Endothelial cell of umbilical vein (primary cell): Measurements from ENCODE around the gene STARD9.

ENCODE experiments used
- CTCF ChIP-seq, 2 donors: IDR thresholded peaks; 1 replicate in 1 of 2; 2 replicates in 1 of 2; pipeline ENCODE4 v1.5.1; 2011; ENCODE audit warnings: low read length in 2 of 2, mild to moderate bottlenecking in 2 of 2, moderate library complexity in 2 of 2, control low read depth in 1 of 2, inconsistent platforms in 1 of 2, low read depth in 1 of 2; ENCODE audit not compliant: insufficient read depth in 1 of 2; ENCODE audit errors: extremely low read depth in 1 of 2
- EZH2 ChIP-seq: IDR thresholded peaks from 2 replicates; pipeline ENCODE4 v1.6.1; 2012; ENCODE audit warnings: borderline replicate concordance, low read depth, mild to moderate bottlenecking, moderate library complexity, low read length, inconsistent platforms; ENCODE audit not compliant: severe bottlenecking
- JUN ChIP-seq: IDR thresholded peaks from 2 replicates; pipeline ENCODE4 v1.6.1; 2011; ENCODE audit warnings: borderline replicate concordance, low read depth; ENCODE audit not compliant: insufficient read length, insufficient read depth
- MAX ChIP-seq: IDR thresholded peaks from 2 replicates; pipeline ENCODE4 v1.6.1; 2011; ENCODE audit not compliant: insufficient read depth, insufficient read length
- MYC ChIP-seq: IDR thresholded peaks from one replicate; pipeline ENCODE4 v1.6.1; 2011; ENCODE audit warnings: mild to moderate bottlenecking, low read depth, low read length

- TF ChIP-seq CTCF (IDR thresholded peaks at IDR 0.05; ENCODE audit: extremely low read depth in 1 of 2, insufficient read depth in 1 of 2, low read depth in 1 of 2, low read length in 2 of 2) = peak in 1 of 2 donors; percentile 40
- TF ChIP-seq EZH2 = no peak
- TF ChIP-seq JUN = no peak
- TF ChIP-seq MAX = no peak
- TF ChIP-seq MYC = no peak
These were observed 16.0 kb downstream of the STARD9 start for GRCh38 chr15:42591238-42591934.
